Stromal cell of bone marrow (primary cell): ENCODE results near the gene DSE.
A peak's percentile ranks its signal among the peaks of the same experiment; 100 is the strongest.

Experiments
- DNase-seq: peaks from one replicate; pipeline ENCODE4 v3.0.0-alpha.2; 2012; ENCODE audit warnings: low read depth

Gene DSE

GRCh38 chr6:116362276-116362675 lies 8.5 kb upstream of the DSE start:
- no peak for DNase-seq

GRCh38 chr6:116363759-116364158 lies 7.0 kb upstream of the DSE start:
- no peak for DNase-seq

GRCh38 chr6:116364321-116364720 lies 6.4 kb upstream of the DSE start:
- DNase-seq = no peak

- DNase-seq = no peak
Observed at GRCh38 chr6:116365743-116366142, 5.0 kb upstream of the DSE start.

GRCh38 chr6:116366740-116367275 lies 3.9 kb upstream of the DSE start:
- no peak for DNase-seq

- DNase-seq = no peak
Observed at GRCh38 chr6:116369540-116369939, 1.2 kb upstream of the DSE start.

GRCh38 chr6:116369964-116370759 lies 585 bp upstream of the DSE start:
- DNase-seq = no peak

GRCh38 chr6:116371120-116371917 lies 572 bp downstream of the DSE start:
- DNase-seq = peak; percentile 90

- DNase-seq = no peak
Observed at GRCh38 chr6:116371918-116372209, 1.1 kb downstream of the DSE start.

- DNase-seq = no peak
Observed at GRCh38 chr6:116373300-116373699, 2.6 kb downstream of the DSE start.

- no peak for DNase-seq
Observed at GRCh38 chr6:116373940-116374339, 3.2 kb downstream of the DSE start.

- no peak for DNase-seq
Observed at GRCh38 chr6:116374586-116374985, 3.8 kb downstream of the DSE start.

- no peak for DNase-seq
Observed at GRCh38 chr6:116375262-116375661, 4.5 kb downstream of the DSE start.

- no peak for DNase-seq
Observed at GRCh38 chr6:116376149-116376548, 5.4 kb downstream of the DSE start.

- DNase-seq = no peak
Observed at GRCh38 chr6:116379764-116380163, 9.0 kb downstream of the DSE start.

GRCh38 chr6:116380346-116380745 lies 9.6 kb downstream of the DSE start:
- DNase-seq = no peak

GRCh38 chr6:116381000-116381399 lies 10.3 kb downstream of the DSE start:
- no peak for DNase-seq

GRCh38 chr6:116382587-116382986 lies 11.8 kb downstream of the DSE start:
- no peak for DNase-seq

- no peak for DNase-seq
Observed at GRCh38 chr6:116384727-116385458, 14.1 kb downstream of the DSE start.

GRCh38 chr6:116385459-116385802 lies 14.7 kb downstream of the DSE start:
- peak; percentile 69 for DNase-seq

GRCh38 chr6:116385921-116386320 lies 15.2 kb downstream of the DSE start:
- no peak for DNase-seq

- no peak for DNase-seq
Observed at GRCh38 chr6:116386581-116387299, 16.0 kb downstream of the DSE start.
